SK-N-SH (cell line): ENCODE measurements around the gene NTM.

Experiments used
- CTCF ChIP-seq: fragments of 200-600 bp; sonication (generic); IDR thresholded peaks from 2 replicates; pipeline ENCODE4 v1.6.1; 2017; ENCODE audit warnings: antibody characterized with exemption, mild to moderate bottlenecking, moderate library complexity
- IRF3 ChIP-seq: fragments of 150-350 bp; IDR thresholded peaks from 2 replicates; pipeline ENCODE4 v1.6.1; 2016; ENCODE audit warnings: mild to moderate bottlenecking, low read depth, low read length
- MAX ChIP-seq: IDR thresholded peaks from 2 replicates; pipeline ENCODE4 v1.4.0; 2012; ENCODE audit warnings: low read depth
- MXI1 ChIP-seq: IDR thresholded peaks from 2 replicates; pipeline ENCODE4 v1.6.1; 2012; ENCODE audit warnings: mild to moderate bottlenecking, low read depth, low read length, improper control_type of control experiment
- POLR2AphosphoS5 ChIP-seq: IDR thresholded peaks from 2 replicates; pipeline ENCODE4 v1.6.1; 2012; ENCODE audit warnings: low read depth, low read length
- RCOR1 ChIP-seq: fragments of 150-350 bp; IDR thresholded peaks from 2 replicates; pipeline ENCODE4 v1.6.1; 2017; ENCODE audit warnings: antibody characterized with exemption, low read length
- TCF12 ChIP-seq: IDR thresholded peaks from 2 replicates; pipeline ENCODE4 v1.4.0; 2012
- YY1 ChIP-seq: IDR thresholded peaks from 2 replicates; pipeline ENCODE4 v1.4.0; 2012; ENCODE audit warnings: low read depth, mild to moderate bottlenecking

- TF ChIP-seq CTCF (no peak), YY1 (no peak), MAX (no peak), MXI1 (no peak), RCOR1 (no peak), IRF3 (no peak), POLR2AphosphoS5 (no peak), TCF12 (no peak)
These were observed 135.9 kb downstream of the NTM start for GRCh38 chr11:131506348-131506747.
